GM12878 (cell line): Measurements from ENCODE around the gene SMIM32. TPM values are rescaled to one million over a fixed set of nuclear protein-coding genes. Genes with fewer than 3 reads are reported as not detected.

Experiments
- ATAC-seq: fragments of 200-7000 bp; cut with Tn5 transposase; 3 replicates; pipeline ENCODE4 v1.9.1; 2020; ENCODE audit warnings: mild to moderate bottlenecking, moderate library complexity
- BruUV-seq: library from RNA; stranded (reverse); fragments of 400-500 nt; replicated peaks from 2 replicates; lab custom pipeline; 2021; lab: Mats Ljungman, UMichigan
- CTCF ChIA-PET: fragments of 300-600 bp; sonication (Branson Sonifier 250); formaldehyde crosslinking; extraction: SDS; loops from one replicate; lab custom pipeline; 2021; ENCODE audit warnings: inconsistent platforms; lab: Yijun Ruan, JAX
- POLR2A ChIA-PET: fragments of 350-600 bp; formaldehyde crosslinking; extraction: SDS; loops from one replicate; lab custom pipeline; 2021; ENCODE audit warnings: inconsistent platforms; lab: Charles Lee
- RAD21 ChIA-PET: fragments of 300-600 bp; sonication (Branson Sonifier 250); formaldehyde crosslinking; loops from one replicate; lab custom pipeline; 2023; ENCODE audit warnings: antibody characterized with exemption; ENCODE audit not compliant: unreplicated experiment; lab: Charles Lee
- SMC1A ChIA-PET: fragments of 300-600 bp; sonication (Branson Sonifier 250); formaldehyde crosslinking; loops from one replicate; lab custom pipeline; 2023; ENCODE audit not compliant: unreplicated experiment, uncharacterized antibody; lab: Charles Lee
- DNase-seq: peaks from one replicate; pipeline ENCODE4 v3.0.0-alpha.2; 2011; ENCODE audit warnings: low read depth, low spot score
- FAIRE-seq: peaks from 3 replicates; lab custom pipeline; 2011; peaks lifted over from hg19 to GRCh38; lab: Jason Lieb, UNC
- H2AFZ ChIP-seq: 2 replicates; pipeline ENCODE4 v1.6.0; 2011; ENCODE audit warnings: low read depth, low read length, control low read depth; ENCODE audit not compliant: control insufficient read depth
- H3K27ac ChIP-seq: 2 replicates; pipeline ENCODE4 v1.5.1; 2011; ENCODE audit warnings: control low read depth; ENCODE audit not compliant: control insufficient read depth, insufficient read depth
- H3K27me3 ChIP-seq, 2 experiments: replicated peaks in 1 of 2; 2 replicates each; pipeline versions ENCODE4 v1.6.0 to v1.6.1; 2011; ENCODE audit warnings: low read length in 1 of 2; ENCODE audit not compliant: control insufficient read depth in 2 of 2, insufficient read depth in 2 of 2
- H3K36me3 ChIP-seq, 2 experiments: 2 replicates each; pipeline ENCODE4 v1.5.1; 2011; ENCODE audit warnings: low read length in 1 of 2; ENCODE audit not compliant: control insufficient read depth in 2 of 2, insufficient read depth in 2 of 2
- H3K4me1 ChIP-seq: 2 replicates; pipeline ENCODE4 v1.6.1; 2011; ENCODE audit warnings: mild to moderate bottlenecking, low read length, moderate library complexity, mixed read lengths; ENCODE audit not compliant: control insufficient read depth, insufficient read depth
- H3K4me2 ChIP-seq: 2 replicates; pipeline ENCODE4 v1.6.0; 2011; ENCODE audit warnings: control low read depth; ENCODE audit not compliant: control insufficient read depth, insufficient read depth
- H3K4me3 ChIP-seq: fragments of 200-600 bp; sonication (generic); 2 replicates; pipeline ENCODE4 v1.5.1; 2016
- H3K79me2 ChIP-seq: 2 replicates; pipeline ENCODE4 v1.6.0; 2011; ENCODE audit warnings: low read length; ENCODE audit not compliant: control insufficient read depth, insufficient read depth
- H3K9ac ChIP-seq: 2 replicates; pipeline ENCODE4 v1.8.0; 2011; ENCODE audit warnings: low read length, control low read depth, mixed read lengths; ENCODE audit not compliant: control insufficient read depth, insufficient read depth
- H3K9me3 ChIP-seq: replicated peaks from 3 replicates; pipeline ENCODE4 v1.5.1; 2011; ENCODE audit warnings: mild to moderate bottlenecking, low read length; ENCODE audit not compliant: control insufficient read depth, insufficient read depth
- H4K20me1 ChIP-seq: 2 replicates; pipeline ENCODE4 v1.6.0; 2011; ENCODE audit not compliant: control insufficient read depth, insufficient read depth
- ATF7 ChIP-seq: fragments of 450-650 bp; IDR thresholded peaks from 2 replicates; pipeline ENCODE4 v1.6.1; 2016; ENCODE audit warnings: low read depth, mild to moderate bottlenecking
- CHD2 ChIP-seq: IDR thresholded peaks from 2 replicates; pipeline ENCODE4 v1.6.1; 2011; ENCODE audit warnings: low read depth, low read length, improper control_type of control experiment, borderline replicate concordance
- CREB1 ChIP-seq: IDR thresholded peaks from 2 replicates; pipeline ENCODE4 v1.6.1; 2012; ENCODE audit warnings: low read depth, mild to moderate bottlenecking, inconsistent platforms
- FOXM1 ChIP-seq: IDR thresholded peaks from 2 replicates; pipeline ENCODE4 v1.6.1; 2012; ENCODE audit warnings: low read depth, mild to moderate bottlenecking, inconsistent platforms, low read length, moderate library complexity
- IKZF2 ChIP-seq, 2 experiments: fragments of 450-650 bp; IDR thresholded peaks; 2 replicates each; pipeline ENCODE4 v1.6.1; 2017; ENCODE audit warnings: mild to moderate bottlenecking in 2 of 2, moderate library complexity in 2 of 2
- JUNB ChIP-seq: IDR thresholded peaks from 2 replicates; pipeline ENCODE4 v1.6.1; 2016; ENCODE audit warnings: antibody characterized with exemption, mild to moderate bottlenecking
- MLLT1 ChIP-seq: fragments of 450-650 bp; IDR thresholded peaks from 2 replicates; pipeline ENCODE4 v1.6.1; 2016; ENCODE audit warnings: mild to moderate bottlenecking
- NFYB ChIP-seq: IDR thresholded peaks from 2 replicates; pipeline ENCODE4 v1.6.1; 2011; ENCODE audit warnings: low read depth, mild to moderate bottlenecking, low read length, improper control_type of control experiment, moderate library complexity; ENCODE audit not compliant: insufficient read depth
- SUZ12 ChIP-seq: fragments of 200-600 bp; sonication (generic); IDR thresholded peaks from one replicate; pipeline ENCODE4 v1.6.1; 2018; ENCODE audit warnings: antibody characterized with exemption, mild to moderate bottlenecking; ENCODE audit not compliant: unreplicated experiment
- YY1 ChIP-seq: IDR thresholded peaks from 2 replicates; pipeline ENCODE4 v1.6.1; 2011; ENCODE audit warnings: low read depth, mild to moderate bottlenecking, low read length
- ZNF384 ChIP-seq: IDR thresholded peaks from 2 replicates; pipeline ENCODE4 v1.6.1; 2012; ENCODE audit warnings: low read depth, mild to moderate bottlenecking, low read length, improper control_type of control experiment, borderline replicate concordance
- WGBS: methylation state at CpG from one replicate; pipeline ENCODE4 v1.1.6; 2016; ENCODE audit warnings: low lambda C conversion rate; ENCODE audit not compliant: insufficient replicate concordance, insufficient coverage; ENCODE audit errors: missing lambda C conversion rate; 5-methylcytosine and 5-hydroxymethylcytosine counted together
- in situ Hi-C: fragments of 300-500 bp; cut with MboI; formaldehyde crosslinking; loops from 9 replicates; pipeline ENCODE4 v1.14.3; 2018; ENCODE audit warnings: mixed read lengths
- intact Hi-C: fragments of 100-400 bp; cut with micrococcal nuclease; formaldehyde crosslinking; loops from one replicate; pipeline ENCODE4 v1.14.2; 2022; ENCODE audit not compliant: unreplicated experiment
- polyA plus RNA-seq, 11 experiments: library from polyadenylated mRNA; depleted of rRNA in 4 of 11; unstranded in 6 of 11; stranded (reverse) in 5 of 11; fragments of >200 nt; fragmentation: Nextera tagmentation in 4 of 11; fragmentation: Illumina TruSeq in 1 of 11; extraction: Ambion mirVana in 4 of 11; extraction: Trizol in 1 of 11; gene quantifications; 1 replicate in 1 of 11; 2 replicates in 10 of 11; pipeline versions ENCODE4 v1.2.1 to v1.2.3, GENCODE V29; 2011 to 2016; ENCODE audit warnings: inconsistent platforms in 2 of 11, missing spikeins in 2 of 11, low read depth in 1 of 11
- total RNA-seq, 4 experiments: library from RNA; depleted of rRNA in 3 of 4; stranded (reverse); fragments of >200 nt in 3 of 4; fragmentation: Illumina TruSeq in 1 of 4; extraction: Trizol in 1 of 4; gene quantifications; 2 replicates each; pipeline versions ENCODE4 v1.2.1 to v1.2.3, GENCODE V29; 2013 to 2021
- TF ChIP-seq, protein P1 (sequence below): fragments of 150-350 bp; IDR thresholded peaks from 2 replicates; pipeline ENCODE4 v1.6.1; 2014; ENCODE audit warnings: mild to moderate bottlenecking, low read depth, low read length
- TF ChIP-seq, protein P2 (sequence below): IDR thresholded peaks from 2 replicates; pipeline ENCODE4 v1.6.1; 2011; ENCODE audit warnings: low read depth, mild to moderate bottlenecking, low read length, moderate library complexity, borderline replicate concordance; ENCODE audit errors: extremely low read depth
- TF ChIP-seq, protein P3 (sequence below): fragments of 450-650 bp; IDR thresholded peaks from 2 replicates; pipeline ENCODE4 v1.6.1; 2017; ENCODE audit warnings: mild to moderate bottlenecking, moderate library complexity

Gene SMIM32
- total and polyA plus RNA-seq, 10 of the 15 experiments (the other 5 are each of a cell fraction or from before 2014, with no cell fraction given): not detected

- Histone ChIP-seq H3K79me2 (no peaks in the 10 kb centered on the region; the same call in none of the 2 replicates), H2AFZ (no peak overlapping the region), H3K9ac (no peak overlapping the region), H3K9me3 (no peaks in the 10 kb centered on the region; the same call in 2 of the 3 replicates), H3K4me3 (no peak overlapping the region), H3K4me1 (no peaks in the 10 kb centered on the region), H4K20me1 (no peaks in the 10 kb centered on the region), H3K27ac (no peak overlapping the region), H3K27me3 (no peaks in the 10 kb centered on the region), H3K4me2 (no peak overlapping the region), H3K36me3 (peaks cover 2 to 15% of the 10 kb centered on the region in 2 experiments; a peak in 3 of 4 replicates)
- POLR2A ChIA-PET: interaction anchor here (0.5 to 1.3 kb wide), 2 partner anchors 17 to 19 kb away, joined by 3 to 5 read pairs; no protein-coding TSS in a partner anchor
- RAD21 ChIA-PET: interaction anchor here (1.0 kb wide), 1 partner anchor 9 kb away, joined by 3 read pairs; no protein-coding TSS in a partner anchor
- TF ChIP-seq, protein P1, sequence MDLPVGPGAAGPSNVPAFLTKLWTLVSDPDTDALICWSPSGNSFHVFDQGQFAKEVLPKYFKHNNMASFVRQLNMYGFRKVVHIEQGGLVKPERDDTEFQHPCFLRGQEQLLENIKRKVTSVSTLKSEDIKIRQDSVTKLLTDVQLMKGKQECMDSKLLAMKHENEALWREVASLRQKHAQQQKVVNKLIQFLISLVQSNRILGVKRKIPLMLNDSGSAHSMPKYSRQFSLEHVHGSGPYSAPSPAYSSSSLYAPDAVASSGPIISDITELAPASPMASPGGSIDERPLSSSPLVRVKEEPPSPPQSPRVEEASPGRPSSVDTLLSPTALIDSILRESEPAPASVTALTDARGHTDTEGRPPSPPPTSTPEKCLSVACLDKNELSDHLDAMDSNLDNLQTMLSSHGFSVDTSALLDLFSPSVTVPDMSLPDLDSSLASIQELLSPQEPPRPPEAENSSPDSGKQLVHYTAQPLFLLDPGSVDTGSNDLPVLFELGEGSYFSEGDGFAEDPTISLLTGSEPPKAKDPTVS: no peak
- TF ChIP-seq NFYB (no peak), SUZ12 (no peak), CREB1 (no peak), CHD2 (no peak), ATF7 (no peak), IKZF2 (IDR thresholded peaks at IDR 0.05) (no peak), FOXM1 (no peak), MLLT1 (no peak), YY1 (no peak), JUNB (no peak), ZNF384 (no peak)
- TF ChIP-seq, protein P2, sequence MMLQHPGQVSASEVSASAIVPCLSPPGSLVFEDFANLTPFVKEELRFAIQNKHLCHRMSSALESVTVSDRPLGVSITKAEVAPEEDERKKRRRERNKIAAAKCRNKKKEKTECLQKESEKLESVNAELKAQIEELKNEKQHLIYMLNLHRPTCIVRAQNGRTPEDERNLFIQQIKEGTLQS: no peak
- TF ChIP-seq, protein P3, sequence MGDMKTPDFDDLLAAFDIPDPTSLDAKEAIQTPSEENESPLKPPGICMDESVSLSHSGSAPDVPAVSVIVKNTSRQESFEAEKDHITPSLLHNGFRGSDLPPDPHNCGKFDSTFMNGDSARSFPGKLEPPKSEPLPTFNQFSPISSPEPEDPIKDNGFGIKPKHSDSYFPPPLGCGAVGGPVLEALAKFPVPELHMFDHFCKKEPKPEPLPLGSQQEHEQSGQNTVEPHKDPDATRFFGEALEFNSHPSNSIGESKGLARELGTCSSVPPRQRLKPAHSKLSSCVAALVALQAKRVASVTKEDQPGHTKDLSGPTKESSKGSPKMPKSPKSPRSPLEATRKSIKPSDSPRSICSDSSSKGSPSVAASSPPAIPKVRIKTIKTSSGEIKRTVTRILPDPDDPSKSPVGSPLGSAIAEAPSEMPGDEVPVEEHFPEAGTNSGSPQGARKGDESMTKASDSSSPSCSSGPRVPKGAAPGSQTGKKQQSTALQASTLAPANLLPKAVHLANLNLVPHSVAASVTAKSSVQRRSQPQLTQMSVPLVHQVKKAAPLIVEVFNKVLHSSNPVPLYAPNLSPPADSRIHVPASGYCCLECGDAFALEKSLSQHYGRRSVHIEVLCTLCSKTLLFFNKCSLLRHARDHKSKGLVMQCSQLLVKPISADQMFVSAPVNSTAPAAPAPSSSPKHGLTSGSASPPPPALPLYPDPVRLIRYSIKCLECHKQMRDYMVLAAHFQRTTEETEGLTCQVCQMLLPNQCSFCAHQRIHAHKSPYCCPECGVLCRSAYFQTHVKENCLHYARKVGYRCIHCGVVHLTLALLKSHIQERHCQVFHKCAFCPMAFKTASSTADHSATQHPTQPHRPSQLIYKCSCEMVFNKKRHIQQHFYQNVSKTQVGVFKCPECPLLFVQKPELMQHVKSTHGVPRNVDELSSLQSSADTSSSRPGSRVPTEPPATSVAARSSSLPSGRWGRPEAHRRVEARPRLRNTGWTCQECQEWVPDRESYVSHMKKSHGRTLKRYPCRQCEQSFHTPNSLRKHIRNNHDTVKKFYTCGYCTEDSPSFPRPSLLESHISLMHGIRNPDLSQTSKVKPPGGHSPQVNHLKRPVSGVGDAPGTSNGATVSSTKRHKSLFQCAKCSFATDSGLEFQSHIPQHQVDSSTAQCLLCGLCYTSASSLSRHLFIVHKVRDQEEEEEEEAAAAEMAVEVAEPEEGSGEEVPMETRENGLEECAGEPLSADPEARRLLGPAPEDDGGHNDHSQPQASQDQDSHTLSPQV: no peak
- in situ Hi-C loops (no loop called here), intact Hi-C loops (no loop called here)
- WGBS: 90% methylated on average over 1 of the region's 1 CpG
- DNase-seq (no peak), ATAC-seq (no peak), FAIRE-seq (no peak)
- BruUV-seq: no TSS peak
- SMC1A ChIA-PET: interaction anchor here (1.2 to 2.0 kb wide), 5 partner anchors 9 to 74 kb away, joined by 3 to 7 read pairs (median 3); no protein-coding TSS in a partner anchor
- CTCF ChIA-PET: interaction anchor here (1.0 to 1.6 kb wide), 4 partner anchors 9 to 74 kb away, joined by 3 to 4 read pairs (median 3); no protein-coding TSS in a partner anchor
Observed at GRCh38 chr5:136155761-136156160, 37.2 kb downstream of the SMIM32 start.
